GM23338 (cell line): ENCODE results near the gene DGKG. TPM values are rescaled to one million over a fixed set of nuclear protein-coding genes. Genes with fewer than 3 reads are reported as not detected.

ENCODE experiments used
- ATAC-seq: fragments of 200-7000 bp; cut with Tn5 transposase; 3 replicates; pipeline ENCODE4 v1.9.1; 2020
- DNase-seq: peaks from one replicate; pipeline ENCODE4 v3.0.0-alpha.2; 2015; ENCODE audit warnings: low spot score
- H2AFZ ChIP-seq: fragments of 200-600 bp; sonication (generic); 2 replicates; pipeline ENCODE4 v1.8.0; 2016; ENCODE audit warnings: antibody characterized with exemption, mild to moderate bottlenecking, moderate library complexity
- H3F3A ChIP-seq: fragments of 200-600 bp; sonication (generic); replicated peaks from 2 replicates; pipeline ENCODE4 v1.8.0; 2017; ENCODE audit warnings: antibody characterized with exemption, mixed run types, low read depth
- H3K27ac ChIP-seq: fragments of 200-600 bp; sonication (generic); 2 replicates; pipeline ENCODE4 v1.6.1; 2016; ENCODE audit warnings: low read depth
- H3K27me3 ChIP-seq: fragments of 200-600 bp; sonication (generic); 2 replicates; pipeline ENCODE4 v1.8.0; 2016; ENCODE audit warnings: mild to moderate bottlenecking, mixed run types, moderate library complexity; ENCODE audit not compliant: insufficient read depth
- H3K36me3 ChIP-seq: fragments of 200-600 bp; sonication (generic); 2 replicates; pipeline ENCODE4 v1.8.0; 2016; ENCODE audit warnings: mild to moderate bottlenecking; ENCODE audit not compliant: insufficient read depth
- H3K4me1 ChIP-seq: fragments of 200-600 bp; sonication (generic); 2 replicates; pipeline ENCODE4 v1.8.0; 2016; ENCODE audit warnings: mild to moderate bottlenecking, moderate library complexity; ENCODE audit not compliant: insufficient read depth
- H3K4me2 ChIP-seq: fragments of 200-600 bp; sonication (generic); 2 replicates; pipeline ENCODE4 v1.7.1; 2017; ENCODE audit warnings: mixed run types
- H3K4me3 ChIP-seq: fragments of 200-600 bp; sonication (generic); 2 replicates; pipeline ENCODE4 v1.6.1; 2016; ENCODE audit warnings: mixed run types
- H3K79me2 ChIP-seq: fragments of 200-600 bp; sonication (generic); replicated peaks from 2 replicates; pipeline ENCODE4 v1.8.0; 2017; ENCODE audit warnings: mild to moderate bottlenecking; ENCODE audit not compliant: insufficient read depth
- H3K9me2 ChIP-seq: fragments of 200-600 bp; sonication (generic); 2 replicates; pipeline ENCODE4 v1.8.0; 2017; ENCODE audit not compliant: insufficient read depth
- H4K20me1 ChIP-seq: fragments of 200-600 bp; sonication (generic); replicated peaks from 2 replicates; pipeline ENCODE4 v1.8.0; 2017; ENCODE audit warnings: mild to moderate bottlenecking; ENCODE audit not compliant: insufficient read depth
- H3K27ac Mint-ChIP-seq: 2 replicates; pipeline ENCODE4 v1.8.0; 2020; ENCODE audit warnings: inconsistent platforms, mild to moderate bottlenecking, moderate library complexity, mixed read lengths
- H3K27me3 Mint-ChIP-seq: 3 replicates; pipeline ENCODE4 v1.8.0; 2022; ENCODE audit warnings: low read depth, mild to moderate bottlenecking, moderate library complexity, mixed read lengths, inconsistent platforms; ENCODE audit not compliant: insufficient read depth, poor library complexity
- H3K36me3 Mint-ChIP-seq: 3 replicates; pipeline ENCODE4 v1.8.0; 2021; ENCODE audit warnings: low read depth, mild to moderate bottlenecking, inconsistent platforms, moderate library complexity, mixed read lengths
- H3K4me1 Mint-ChIP-seq: 3 replicates; pipeline ENCODE4 v1.8.0; 2020; ENCODE audit warnings: mild to moderate bottlenecking, inconsistent platforms, mixed read lengths
- H3K4me3 Mint-ChIP-seq: 3 replicates; pipeline ENCODE4 v1.8.0; 2021; ENCODE audit warnings: moderate library complexity, mild to moderate bottlenecking, inconsistent platforms, mixed read lengths
- H3K9me3 Mint-ChIP-seq: 3 replicates; pipeline ENCODE4 v1.8.0; 2020; ENCODE audit warnings: moderate library complexity, mild to moderate bottlenecking, inconsistent platforms, mixed read lengths
- CREB1 ChIP-seq: fragments of 250-450 bp; sonication (Bioruptor Pico); IDR thresholded peaks from 2 replicates; pipeline ENCODE4 v1.5.0; 2020; ENCODE audit warnings: low read depth, mild to moderate bottlenecking, moderate library complexity
- EZH2 ChIP-seq: fragments of 200-600 bp; sonication (generic); IDR thresholded peaks from one replicate; pipeline ENCODE4 v1.8.0; 2017; ENCODE audit warnings: antibody characterized with exemption, mild to moderate bottlenecking, low read depth; ENCODE audit not compliant: unreplicated experiment
- NANOG ChIP-seq: IDR thresholded peaks from 2 replicates; pipeline ENCODE4 v1.6.1; 2016; ENCODE audit warnings: antibody characterized with exemption, borderline replicate concordance
- POLR2AphosphoS5 ChIP-seq: IDR thresholded peaks from 2 replicates; pipeline ENCODE4 v1.6.1; 2016; ENCODE audit warnings: antibody characterized with exemption, low read depth
- ZNF114 ChIP-seq: fragments of 250-450 bp; sonication (Bioruptor Pico); IDR thresholded peaks from 2 replicates; pipeline ENCODE4 v1.5.0; 2020; ENCODE audit warnings: mild to moderate bottlenecking, moderate library complexity
- ZNF331 ChIP-seq: fragments of 250-450 bp; sonication (Bioruptor Pico); IDR thresholded peaks from 2 replicates; pipeline ENCODE4 v1.5.0; 2020; ENCODE audit warnings: low read depth, mild to moderate bottlenecking, moderate library complexity
- polyA plus RNA-seq: library from polyadenylated mRNA; unstranded; fragments of >200 nt; fragmentation: Nextera tagmentation; extraction: Ambion mirVana; gene quantifications from 2 replicates; pipeline ENCODE4 v1.2.1, GENCODE V29; 2016
- total RNA-seq: library from RNA; depleted of rRNA; stranded (reverse); fragments of >200 nt; shearing (Covaris generic); gene quantifications from 2 replicates; pipeline ENCODE4 v1.2.3, GENCODE V29; 2014
- TF ChIP-seq, protein P1 (sequence below), 2 experiments: fragments of 200-600 bp in 1 of 2; sonication (generic) in 1 of 2; conservative IDR thresholded peaks; 2 replicates each; pipeline versions ENCODE4 v1.5.1 to v1.6.1; 2016 to 2017; ENCODE audit warnings: antibody characterized with exemption in 2 of 2, low read depth in 2 of 2, mild to moderate bottlenecking in 2 of 2, moderate library complexity in 1 of 2
- TF ChIP-seq, protein P2 (sequence below): IDR thresholded peaks from 2 replicates; pipeline ENCODE4 v1.6.1; 2016; ENCODE audit warnings: antibody characterized with exemption
- TF ChIP-seq, protein P3 (sequence below): fragments of 250-450 bp; sonication (Bioruptor Pico); IDR thresholded peaks from 2 replicates; pipeline ENCODE4 v1.5.0; 2020; ENCODE audit warnings: mild to moderate bottlenecking, moderate library complexity
- TF ChIP-seq, protein P4 (sequence below): IDR thresholded peaks from one replicate; pipeline ENCODE4 v1.6.1; 2018; ENCODE audit warnings: antibody characterized with exemption; ENCODE audit not compliant: unreplicated experiment

The DGKG gene
- total and polyA plus RNA-seq, 2 experiments from 2014 or later: 0.14 to 0.31 TPM

DNA sequence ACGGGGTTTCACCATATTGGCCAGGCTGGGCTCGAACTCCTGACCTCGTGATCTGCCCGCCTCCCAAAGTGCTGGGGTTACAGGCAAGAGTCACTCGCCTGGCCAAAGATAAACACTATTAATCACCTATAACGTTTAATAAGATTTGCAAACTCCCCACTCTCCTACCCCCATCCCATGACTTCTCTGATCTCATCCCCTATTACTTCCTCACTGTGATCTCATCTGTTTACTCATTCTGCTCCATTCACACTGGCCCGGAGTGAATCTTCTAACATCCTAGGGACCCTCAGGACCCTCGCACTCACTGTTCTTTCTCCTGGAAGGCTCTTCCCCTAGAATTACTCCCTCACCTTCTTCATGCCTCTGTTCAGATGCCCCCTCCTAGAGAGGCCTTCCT, 78.9 kb downstream of the DGKG start:
- Mint-ChIP-seq H3K9me3 (no peaks in the 10 kb centered on the region; the same call in 2 of the 3 replicates), H3K36me3 (no peaks in the 10 kb centered on the region), H3K27me3 (peaks cover 3% of the 10 kb centered on the region), H3K27ac (no peak overlapping the region), H3K4me3 (no peak overlapping the region), H3K4me1 (peaks cover 5% of the 10 kb centered on the region; the same call in 1 of the 3 replicates)
- DNase-seq (no peak), ATAC-seq (no peak)
- TF ChIP-seq NANOG (no peak), EZH2 (no peak), CREB1 (CRISPR knock-in tag) (no peak), ZNF331 (CRISPR knock-in tag) (no peak), ZNF114 (CRISPR knock-in tag) (no peak)
- TF ChIP-seq, protein P1, sequence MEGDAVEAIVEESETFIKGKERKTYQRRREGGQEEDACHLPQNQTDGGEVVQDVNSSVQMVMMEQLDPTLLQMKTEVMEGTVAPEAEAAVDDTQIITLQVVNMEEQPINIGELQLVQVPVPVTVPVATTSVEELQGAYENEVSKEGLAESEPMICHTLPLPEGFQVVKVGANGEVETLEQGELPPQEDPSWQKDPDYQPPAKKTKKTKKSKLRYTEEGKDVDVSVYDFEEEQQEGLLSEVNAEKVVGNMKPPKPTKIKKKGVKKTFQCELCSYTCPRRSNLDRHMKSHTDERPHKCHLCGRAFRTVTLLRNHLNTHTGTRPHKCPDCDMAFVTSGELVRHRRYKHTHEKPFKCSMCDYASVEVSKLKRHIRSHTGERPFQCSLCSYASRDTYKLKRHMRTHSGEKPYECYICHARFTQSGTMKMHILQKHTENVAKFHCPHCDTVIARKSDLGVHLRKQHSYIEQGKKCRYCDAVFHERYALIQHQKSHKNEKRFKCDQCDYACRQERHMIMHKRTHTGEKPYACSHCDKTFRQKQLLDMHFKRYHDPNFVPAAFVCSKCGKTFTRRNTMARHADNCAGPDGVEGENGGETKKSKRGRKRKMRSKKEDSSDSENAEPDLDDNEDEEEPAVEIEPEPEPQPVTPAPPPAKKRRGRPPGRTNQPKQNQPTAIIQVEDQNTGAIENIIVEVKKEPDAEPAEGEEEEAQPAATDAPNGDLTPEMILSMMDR (conservative IDR thresholded peaks at IDR 0.05; ENCODE audit: low read depth in 2 of 2): no peak
- TF ChIP-seq, protein P2, sequence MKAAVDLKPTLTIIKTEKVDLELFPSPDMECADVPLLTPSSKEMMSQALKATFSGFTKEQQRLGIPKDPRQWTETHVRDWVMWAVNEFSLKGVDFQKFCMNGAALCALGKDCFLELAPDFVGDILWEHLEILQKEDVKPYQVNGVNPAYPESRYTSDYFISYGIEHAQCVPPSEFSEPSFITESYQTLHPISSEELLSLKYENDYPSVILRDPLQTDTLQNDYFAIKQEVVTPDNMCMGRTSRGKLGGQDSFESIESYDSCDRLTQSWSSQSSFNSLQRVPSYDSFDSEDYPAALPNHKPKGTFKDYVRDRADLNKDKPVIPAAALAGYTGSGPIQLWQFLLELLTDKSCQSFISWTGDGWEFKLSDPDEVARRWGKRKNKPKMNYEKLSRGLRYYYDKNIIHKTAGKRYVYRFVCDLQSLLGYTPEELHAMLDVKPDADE: no peak
- no peak overlapping the region for H2AFZ ChIP-seq
- no peaks in the 10 kb centered on the region for H3F3A ChIP-seq
- no peaks in the 10 kb centered on the region for H3K4me1 ChIP-seq
- no peak overlapping the region for H3K4me3 ChIP-seq
- no peaks in the 10 kb centered on the region for H3K36me3 ChIP-seq
- no peaks in the 10 kb centered on the region for H3K9me2 ChIP-seq
- H3K79me2 ChIP-seq: no peaks in the 10 kb centered on the region
- no peak overlapping the region for H3K27ac ChIP-seq
- H3K27me3 ChIP-seq: no peaks in the 10 kb centered on the region
- H3K4me2 ChIP-seq: no peak overlapping the region
- H4K20me1 ChIP-seq: no peaks in the 10 kb centered on the region

DNA sequence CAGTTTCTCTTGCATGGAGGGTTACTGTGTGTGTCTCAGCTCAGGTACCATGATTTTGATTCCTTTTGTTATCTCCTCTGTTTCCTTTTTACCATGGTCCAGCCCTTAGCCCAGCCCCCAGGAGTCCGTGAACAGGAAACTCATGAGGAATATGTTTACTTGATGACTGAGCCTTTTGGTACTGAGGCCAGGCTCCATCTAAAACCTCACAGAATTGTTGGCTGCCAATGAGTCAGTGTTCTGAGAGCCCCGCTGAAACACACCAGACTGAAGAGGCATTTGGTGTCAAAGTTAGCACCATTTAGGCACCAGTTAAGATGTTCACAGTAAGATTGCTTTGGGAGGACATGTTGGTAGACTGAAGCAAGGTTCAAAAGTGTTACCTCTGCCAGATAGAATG, 80.9 kb downstream of the DGKG start:
- H3F3A ChIP-seq: no peaks in the 10 kb centered on the region
- Mint-ChIP-seq H3K27me3 (peaks cover 3% of the 10 kb centered on the region), H3K9me3 (no peaks in the 10 kb centered on the region; the same call in 2 of the 3 replicates), H3K36me3 (no peaks in the 10 kb centered on the region), H3K4me3 (no peak overlapping the region), H3K4me1 (peaks cover 12% of the 10 kb centered on the region), H3K27ac (no peak overlapping the region)
- H4K20me1 ChIP-seq: no peaks in the 10 kb centered on the region
- H3K36me3 ChIP-seq: no peaks in the 10 kb centered on the region
- peak overlapping the region; percentile 64 for H2AFZ ChIP-seq
- H3K27ac ChIP-seq: no peak overlapping the region
- H3K4me2 ChIP-seq: no peak overlapping the region
- H3K9me2 ChIP-seq: no peaks in the 10 kb centered on the region
- H3K79me2 ChIP-seq: no peaks in the 10 kb centered on the region
- H3K27me3 ChIP-seq: no peaks in the 10 kb centered on the region
- no peaks in the 10 kb centered on the region for H3K4me1 ChIP-seq
- no peak for DNase-seq
- no peak overlapping the region for H3K4me3 ChIP-seq
- no peak for ATAC-seq
- TF ChIP-seq POLR2AphosphoS5: no peak
- TF ChIP-seq, protein P3, sequence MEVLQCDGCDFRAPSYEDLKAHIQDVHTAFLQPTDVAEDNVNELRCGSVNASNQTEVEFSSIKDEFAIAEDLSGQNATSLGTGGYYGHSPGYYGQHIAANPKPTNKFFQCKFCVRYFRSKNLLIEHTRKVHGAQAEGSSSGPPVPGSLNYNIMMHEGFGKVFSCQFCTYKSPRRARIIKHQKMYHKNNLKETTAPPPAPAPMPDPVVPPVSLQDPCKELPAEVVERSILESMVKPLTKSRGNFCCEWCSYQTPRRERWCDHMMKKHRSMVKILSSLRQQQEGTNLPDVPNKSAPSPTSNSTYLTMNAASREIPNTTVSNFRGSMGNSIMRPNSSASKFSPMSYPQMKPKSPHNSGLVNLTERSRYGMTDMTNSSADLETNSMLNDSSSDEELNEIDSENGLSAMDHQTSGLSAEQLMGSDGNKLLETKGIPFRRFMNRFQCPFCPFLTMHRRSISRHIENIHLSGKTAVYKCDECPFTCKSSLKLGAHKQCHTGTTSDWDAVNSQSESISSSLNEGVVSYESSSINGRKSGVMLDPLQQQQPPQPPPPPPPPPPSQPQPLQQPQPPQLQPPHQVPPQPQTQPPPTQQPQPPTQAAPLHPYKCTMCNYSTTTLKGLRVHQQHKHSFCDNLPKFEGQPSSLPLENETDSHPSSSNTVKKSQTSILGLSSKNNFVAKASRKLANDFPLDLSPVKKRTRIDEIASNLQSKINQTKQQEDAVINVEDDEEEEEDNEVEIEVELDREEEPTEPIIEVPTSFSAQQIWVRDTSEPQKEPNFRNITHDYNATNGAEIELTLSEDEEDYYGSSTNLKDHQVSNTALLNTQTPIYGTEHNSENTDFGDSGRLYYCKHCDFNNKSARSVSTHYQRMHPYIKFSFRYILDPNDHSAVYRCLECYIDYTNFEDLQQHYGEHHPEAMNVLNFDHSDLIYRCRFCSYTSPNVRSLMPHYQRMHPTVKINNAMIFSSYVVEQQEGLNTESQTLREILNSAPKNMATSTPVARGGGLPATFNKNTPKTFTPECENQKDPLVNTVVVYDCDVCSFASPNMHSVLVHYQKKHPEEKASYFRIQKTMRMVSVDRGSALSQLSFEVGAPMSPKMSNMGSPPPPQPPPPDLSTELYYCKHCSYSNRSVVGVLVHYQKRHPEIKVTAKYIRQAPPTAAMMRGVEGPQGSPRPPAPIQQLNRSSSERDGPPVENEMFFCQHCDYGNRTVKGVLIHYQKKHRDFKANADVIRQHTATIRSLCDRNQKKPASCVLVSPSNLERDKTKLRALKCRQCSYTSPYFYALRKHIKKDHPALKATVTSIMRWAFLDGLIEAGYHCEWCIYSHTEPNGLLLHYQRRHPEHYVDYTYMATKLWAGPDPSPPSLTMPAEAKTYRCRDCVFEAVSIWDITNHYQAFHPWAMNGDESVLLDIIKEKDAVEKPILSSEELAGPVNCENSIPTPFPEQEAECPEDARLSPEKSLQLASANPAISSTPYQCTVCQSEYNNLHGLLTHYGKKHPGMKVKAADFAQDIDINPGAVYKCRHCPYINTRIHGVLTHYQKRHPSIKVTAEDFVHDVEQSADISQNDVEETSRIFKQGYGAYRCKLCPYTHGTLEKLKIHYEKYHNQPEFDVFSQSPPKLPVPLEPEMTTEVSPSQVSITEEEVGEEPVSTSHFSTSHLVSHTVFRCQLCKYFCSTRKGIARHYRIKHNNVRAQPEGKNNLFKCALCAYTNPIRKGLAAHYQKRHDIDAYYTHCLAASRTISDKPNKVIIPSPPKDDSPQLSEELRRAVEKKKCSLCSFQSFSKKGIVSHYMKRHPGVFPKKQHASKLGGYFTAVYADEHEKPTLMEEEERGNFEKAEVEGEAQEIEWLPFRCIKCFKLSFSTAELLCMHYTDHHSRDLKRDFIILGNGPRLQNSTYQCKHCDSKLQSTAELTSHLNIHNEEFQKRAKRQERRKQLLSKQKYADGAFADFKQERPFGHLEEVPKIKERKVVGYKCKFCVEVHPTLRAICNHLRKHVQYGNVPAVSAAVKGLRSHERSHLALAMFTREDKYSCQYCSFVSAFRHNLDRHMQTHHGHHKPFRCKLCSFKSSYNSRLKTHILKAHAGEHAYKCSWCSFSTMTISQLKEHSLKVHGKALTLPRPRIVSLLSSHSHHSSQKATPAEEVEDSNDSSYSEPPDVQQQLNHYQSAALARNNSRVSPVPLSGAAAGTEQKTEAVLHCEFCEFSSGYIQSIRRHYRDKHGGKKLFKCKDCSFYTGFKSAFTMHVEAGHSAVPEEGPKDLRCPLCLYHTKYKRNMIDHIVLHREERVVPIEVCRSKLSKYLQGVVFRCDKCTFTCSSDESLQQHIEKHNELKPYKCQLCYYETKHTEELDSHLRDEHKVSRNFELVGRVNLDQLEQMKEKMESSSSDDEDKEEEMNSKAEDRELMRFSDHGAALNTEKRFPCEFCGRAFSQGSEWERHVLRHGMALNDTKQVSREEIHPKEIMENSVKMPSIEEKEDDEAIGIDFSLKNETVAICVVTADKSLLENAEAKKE (CRISPR knock-in tag): no peak
- no peak for TF ChIP-seq NANOG
- TF ChIP-seq, protein P4, sequence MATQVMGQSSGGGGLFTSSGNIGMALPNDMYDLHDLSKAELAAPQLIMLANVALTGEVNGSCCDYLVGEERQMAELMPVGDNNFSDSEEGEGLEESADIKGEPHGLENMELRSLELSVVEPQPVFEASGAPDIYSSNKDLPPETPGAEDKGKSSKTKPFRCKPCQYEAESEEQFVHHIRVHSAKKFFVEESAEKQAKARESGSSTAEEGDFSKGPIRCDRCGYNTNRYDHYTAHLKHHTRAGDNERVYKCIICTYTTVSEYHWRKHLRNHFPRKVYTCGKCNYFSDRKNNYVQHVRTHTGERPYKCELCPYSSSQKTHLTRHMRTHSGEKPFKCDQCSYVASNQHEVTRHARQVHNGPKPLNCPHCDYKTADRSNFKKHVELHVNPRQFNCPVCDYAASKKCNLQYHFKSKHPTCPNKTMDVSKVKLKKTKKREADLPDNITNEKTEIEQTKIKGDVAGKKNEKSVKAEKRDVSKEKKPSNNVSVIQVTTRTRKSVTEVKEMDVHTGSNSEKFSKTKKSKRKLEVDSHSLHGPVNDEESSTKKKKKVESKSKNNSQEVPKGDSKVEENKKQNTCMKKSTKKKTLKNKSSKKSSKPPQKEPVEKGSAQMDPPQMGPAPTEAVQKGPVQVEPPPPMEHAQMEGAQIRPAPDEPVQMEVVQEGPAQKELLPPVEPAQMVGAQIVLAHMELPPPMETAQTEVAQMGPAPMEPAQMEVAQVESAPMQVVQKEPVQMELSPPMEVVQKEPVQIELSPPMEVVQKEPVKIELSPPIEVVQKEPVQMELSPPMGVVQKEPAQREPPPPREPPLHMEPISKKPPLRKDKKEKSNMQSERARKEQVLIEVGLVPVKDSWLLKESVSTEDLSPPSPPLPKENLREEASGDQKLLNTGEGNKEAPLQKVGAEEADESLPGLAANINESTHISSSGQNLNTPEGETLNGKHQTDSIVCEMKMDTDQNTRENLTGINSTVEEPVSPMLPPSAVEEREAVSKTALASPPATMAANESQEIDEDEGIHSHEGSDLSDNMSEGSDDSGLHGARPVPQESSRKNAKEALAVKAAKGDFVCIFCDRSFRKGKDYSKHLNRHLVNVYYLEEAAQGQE: no peak
